SKM-1 (cell line): ENCODE measurements around the gene UBR7.
"Not testable (repeated sequence)": the region's sequence is repeated elsewhere in the genome, so short reads cannot be mapped to it uniquely, and the experiment has no call there.

Experiments used
- DNase-seq: peaks from one replicate; lab custom pipeline; 2025; ENCODE audit not compliant: unreplicated experiment; lab: John Stamatoyannopoulos, UW

Gene UBR7

GRCh38 chr14:93206793-93207467, at the start of gene UBR7, which contains the start of gene GON7:
Gene UBR7 (plus strand): TSS chr14:93207256. CDS start chr14:93207292, 36 bp downstream.
Gene GON7 (minus strand): TSS chr14:93207065. CDS start chr14:93207037, 28 bp downstream.
- peak; percentile 55 for DNase-seq

GRCh38 chr14:93158349-93158748, 48.7 kb upstream of the UBR7 start:
- not testable (repeated sequence) for DNase-seq

GRCh38 chr14:93159625-93160352, 47.3 kb upstream of the UBR7 start:
- DNase-seq, result not testable (repeated sequence)

GRCh38 chr14:93160353-93160801, 46.7 kb upstream of the UBR7 start:
- no peak for DNase-seq

- no peak for DNase-seq
Measured at GRCh38 chr14:93161411-93161940, 45.6 kb upstream of the UBR7 start.

- no peak for DNase-seq
Measured at GRCh38 chr14:93163564-93163963, 43.5 kb upstream of the UBR7 start.

- not testable (repeated sequence) for DNase-seq
Measured at GRCh38 chr14:93165271-93166265, 41.5 kb upstream of the UBR7 start.

- DNase-seq, result not testable (repeated sequence)
Measured at GRCh38 chr14:93168610-93169009, 38.4 kb upstream of the UBR7 start.

GRCh38 chr14:93169619-93170018, 37.4 kb upstream of the UBR7 start:
- not testable (repeated sequence) for DNase-seq

GRCh38 chr14:93170141-93170540, 36.9 kb upstream of the UBR7 start:
- not testable (repeated sequence) for DNase-seq

GRCh38 chr14:93171376-93171775, 35.7 kb upstream of the UBR7 start:
- no peak for DNase-seq

GRCh38 chr14:93173943-93174395, 33.1 kb upstream of the UBR7 start:
- no peak for DNase-seq

- not testable (repeated sequence) for DNase-seq
Measured at GRCh38 chr14:93174731-93175130, 32.3 kb upstream of the UBR7 start.

GRCh38 chr14:93175492-93175891, 31.6 kb upstream of the UBR7 start:
- no peak for DNase-seq

- DNase-seq, result no peak
Measured at GRCh38 chr14:93183596-93184317, 23.3 kb upstream of the UBR7 start.

- DNase-seq, result peak; percentile 13
Measured at GRCh38 chr14:93184391-93185348, 22.4 kb upstream of the UBR7 start, which contains the start of the genes LYSET and MOAP1. Gene LYSET (plus strand): TSS chr14:93185317. CDS start chr14:93185406, 89 bp downstream. Gene MOAP1 (minus strand): TSS chr14:93184897. CDS start chr14:93184242, 655 bp downstream.

GRCh38 chr14:93185349-93185720, 21.7 kb upstream of the UBR7 start:
- DNase-seq, result no peak

- no peak for DNase-seq
Measured at GRCh38 chr14:93186466-93186865, 20.6 kb upstream of the UBR7 start.

- DNase-seq, result no peak
Measured at GRCh38 chr14:93186956-93187355, 20.1 kb upstream of the UBR7 start.
